ENCODE data around the gene BDNF. TPM values are rescaled to one million over a fixed set of nuclear protein-coding genes. Genes with fewer than 3 reads are reported as not detected.

Gene BDNF
- polyA plus RNA-seq, 3 donors = 0.02 to 0.33 (median 0.22) TPM

GRCh38 chr11:27711725-27712124 is 11.5 kb upstream of the BDNF start:
- 8 to 26% (median 19%) methylated on average over 1 of the region's 1 CpG for WGBS, 3 donors
- H3K27ac ChIP-seq (ENCODE audit: low read depth, low read length) = no peak overlapping the region

GRCh38 chr11:27710536-27710935 is 10.3 kb upstream of the BDNF start:
- no peak overlapping the region for H3K27ac ChIP-seq (ENCODE audit: low read depth, low read length)
- 45 to 52% (median 48%) methylated on average over 2 of the region's 2 CpGs for WGBS, 3 donors

GRCh38 chr11:27707676-27708075 is 7.4 kb upstream of the BDNF start:
- 86 to 89% (median 87%) methylated on average over 3 of the region's 3 CpGs for WGBS, 3 donors
- H3K27ac ChIP-seq (ENCODE audit: low read depth, low read length) = no peak overlapping the region

GRCh38 chr11:27705873-27706820 is 5.9 kb upstream of the BDNF start:
- H3K27ac ChIP-seq (ENCODE audit: low read depth, low read length) = no peak overlapping the region
- 15 to 24% (median 18%) methylated on average over 5 of the region's 5 CpGs for WGBS, 3 donors

GRCh38 chr11:27703481-27703880 is 3.2 kb upstream of the BDNF start:
- WGBS, 3 donors = 41 to 50% (median 49%) methylated on average over 3 of the region's 3 CpGs
- no peak overlapping the region for H3K27ac ChIP-seq (ENCODE audit: low read depth, low read length)

GRCh38 chr11:27702811-27703210 is 2.6 kb upstream of the BDNF start:
- H3K27ac ChIP-seq (ENCODE audit: low read depth, low read length) = no peak overlapping the region
- 26 to 34% (median 30%) methylated on average over 6 of the region's 6 CpGs for WGBS, 3 donors

GRCh38 chr11:27701355-27702105 is 1.3 kb upstream of the BDNF start:
- WGBS, 3 donors = 2 to 3% (median 2%) methylated on average over 30 of the region's 30 CpGs

GRCh38 chr11:27699926-27700350 is 317 bp downstream of the BDNF start:
- no peak overlapping the region for H3K27ac ChIP-seq (ENCODE audit: low read depth, low read length)
- 0 to 1% (median 1%) methylated on average over 23 to 28 of the region's 28 CpGs for WGBS, 3 donors

More at GRCh38 chr11:27701355-27702105, 1.3 kb upstream of the BDNF start:
- H3K27ac ChIP-seq (ENCODE audit: low read depth, low read length) = no peak overlapping the region

GRCh38 chr11:27699242-27699925 is 871 bp downstream of the BDNF start:
- no peak overlapping the region for H3K27ac ChIP-seq (ENCODE audit: low read depth, low read length)
- 1 to 3% (median 1%) methylated on average over 30 of the region's 30 CpGs for WGBS, 3 donors

GRCh38 chr11:27698872-27699241 is 1.4 kb downstream of the BDNF start:
- no peak overlapping the region for H3K27ac ChIP-seq (ENCODE audit: low read depth, low read length)
- 1 to 3% (median 2%) methylated on average over 17 to 18 of the region's 18 CpGs for WGBS, 3 donors

GRCh38 chr11:27697679-27698275 is 2.5 kb downstream of the BDNF start:
- H3K27ac ChIP-seq (ENCODE audit: low read depth, low read length) = no peak overlapping the region
- 45 to 59% (median 54%) methylated on average over 2 of the region's 2 CpGs for WGBS, 3 donors

- 25 to 51% (median 45%) methylated on average over 8 of the region's 8 CpGs for WGBS, 3 donors
- H3K27ac ChIP-seq (ENCODE audit: low read depth, low read length) = no peak overlapping the region
Measured at GRCh38 chr11:27696961-27697360, 3.3 kb downstream of the BDNF start.

GRCh38 chr11:27696115-27696514 is 4.1 kb downstream of the BDNF start:
- 56 to 67% (median 57%) methylated on average over 3 of the region's 3 CpGs for WGBS, 3 donors
- H3K27ac ChIP-seq (ENCODE audit: low read depth, low read length) = no peak overlapping the region

- H3K27ac ChIP-seq (ENCODE audit: low read depth, low read length) = no peak overlapping the region
- 12 to 17% (median 15%) methylated on average over 3 of the region's 3 CpGs for WGBS, 3 donors
Measured at GRCh38 chr11:27694992-27695391, 5.3 kb downstream of the BDNF start.

GRCh38 chr11:27693398-27693797 is 6.9 kb downstream of the BDNF start:
- no peak overlapping the region for H3K27ac ChIP-seq (ENCODE audit: low read depth, low read length)
- 52 to 56% (median 52%) methylated on average over 5 of the region's 5 CpGs for WGBS, 3 donors

- H3K27ac ChIP-seq (ENCODE audit: low read depth, low read length) = no peak overlapping the region
- WGBS, 3 donors = 92 to 98% (median 93%) methylated on average over 2 of the region's 2 CpGs
Measured at GRCh38 chr11:27692781-27693180, 7.5 kb downstream of the BDNF start.

GRCh38 chr11:27688076-27688475 is 12.2 kb downstream of the BDNF start:
- WGBS, 3 donors = 72 to 83% (median 73%) methylated on average over 4 of the region's 4 CpGs
- no peak overlapping the region for H3K27ac ChIP-seq (ENCODE audit: low read depth, low read length)

- H3K27ac ChIP-seq (ENCODE audit: low read depth, low read length) = no peak overlapping the region
- WGBS, 3 donors = 43 to 78% (median 62%) methylated on average over 1 of the region's 1 CpG
Measured at GRCh38 chr11:27681664-27682063, 18.6 kb downstream of the BDNF start.
